ENCODE data around the gene SYNE3. TPM values are rescaled to one million over a fixed set of nuclear protein-coding genes. Genes with fewer than 3 reads are reported as not detected.

SYNE3 gene
- total RNA-seq, 1 donor from 2014 or later = 1.9 TPM

DNA sequence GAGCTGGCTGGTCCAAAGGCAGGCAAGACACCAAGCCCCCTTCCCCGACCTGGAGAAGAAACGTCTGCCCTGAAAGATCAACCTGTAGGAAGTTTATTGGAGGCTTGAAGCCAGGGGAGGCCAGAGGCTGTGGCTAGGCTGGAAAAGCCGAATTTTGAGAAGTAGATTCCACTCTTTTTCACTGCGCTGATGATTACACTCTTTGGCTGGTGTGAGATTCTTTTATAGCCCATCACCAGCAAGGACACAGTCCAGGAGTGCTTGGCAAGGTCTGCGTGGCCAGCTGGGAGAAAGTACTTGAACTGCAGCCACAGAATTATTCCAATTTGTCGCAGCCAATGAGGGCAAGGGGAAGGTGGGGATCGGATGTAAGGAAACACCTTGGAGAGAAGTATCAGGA lies 45.0 kb downstream of the SYNE3 start:
- no peak for ATAC-seq

- no peak for ATAC-seq
These were observed 45.4 kb downstream of the SYNE3 start for GRCh38 chr14:95471016-95471415.

DNA sequence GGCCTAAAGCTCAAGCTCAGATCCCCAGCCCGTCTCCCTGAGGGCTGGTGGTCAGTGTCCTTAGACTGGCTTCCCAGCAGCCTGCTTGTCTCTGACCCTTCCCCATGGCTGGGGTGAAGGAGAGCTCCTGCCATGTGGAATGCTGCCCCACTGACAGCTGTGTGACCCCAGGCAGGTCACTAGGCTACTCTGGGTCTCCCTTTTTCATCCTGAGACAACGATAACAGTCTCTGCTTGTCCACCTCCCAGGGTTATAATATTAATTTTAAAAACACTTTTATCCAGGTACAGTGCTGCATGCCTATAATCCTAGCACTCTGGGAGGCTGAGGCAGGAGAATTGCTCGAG lies 47.3 kb downstream of the SYNE3 start:
- ATAC-seq = no peak

GRCh38 chr14:95468448-95469133 lies 47.9 kb downstream of the SYNE3 start:
- ATAC-seq = no peak

DNA sequence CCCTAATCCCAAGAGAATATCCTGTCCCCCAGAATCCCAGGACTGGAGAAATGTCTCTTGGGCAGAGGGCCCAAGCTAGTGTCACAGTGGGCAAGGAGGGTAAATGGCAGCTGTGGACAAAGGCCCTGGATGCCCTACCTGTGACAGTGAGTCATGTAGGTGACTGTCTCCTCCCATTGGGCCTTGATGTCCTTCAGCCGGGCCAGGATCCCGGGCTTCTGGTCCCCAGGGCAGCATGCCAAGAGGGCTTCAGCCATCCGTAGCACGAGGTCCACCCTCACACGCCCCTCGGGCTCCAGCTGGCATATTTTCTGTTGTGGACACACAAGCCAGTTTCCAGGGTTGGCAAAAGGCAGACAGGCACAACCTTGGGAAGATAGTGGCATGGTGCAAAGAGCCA lies 48.8 kb downstream of the SYNE3 start:
- no peak for ATAC-seq

DNA sequence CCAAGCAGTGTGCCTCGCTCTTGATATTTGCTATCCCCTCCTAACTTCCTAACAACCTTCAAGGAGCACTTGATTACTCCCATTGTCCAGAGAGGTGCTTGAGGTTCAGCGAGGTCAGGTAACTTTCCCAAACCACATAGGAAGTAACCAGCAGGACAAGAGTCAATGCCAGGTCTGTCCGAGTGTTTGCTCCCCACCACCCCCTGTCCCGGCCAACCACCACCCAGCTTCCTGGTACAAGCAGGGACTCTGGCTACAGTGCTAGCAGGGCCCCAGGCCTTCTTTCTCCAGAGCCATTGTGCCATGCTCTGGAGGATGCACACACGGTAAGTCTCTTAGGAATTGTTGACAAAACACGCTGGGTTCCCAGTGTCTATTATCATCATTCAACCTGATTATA lies 49.2 kb downstream of the SYNE3 start:
- no peak for ATAC-seq

Other genes with a start within 250 kb of the SYNE3 start
- gene CLMN, start 196.7 kb downstream of the SYNE3 start, total RNA-seq = 9.6 TPM
- 27.8 TPM for gene GLRX5, start 18.4 kb upstream of the SYNE3 start, total RNA-seq
- gene TCL1B, start 169.8 kb upstream of the SYNE3 start, total RNA-seq = not detected
- 0.40 TPM for gene TCL1A, start 197.5 kb upstream of the SYNE3 start, total RNA-seq